Frontal cortex (tissue), 4 donors: ENCODE data around the gene EXOC4. TPM values are rescaled to one million over a fixed set of nuclear protein-coding genes. Genes with fewer than 3 reads are reported as not detected.
"Not testable (repeated sequence)": the region's sequence is repeated elsewhere in the genome, so short reads cannot be mapped to it uniquely, and the experiment has no call there.

Experiments
- DNase-seq, 2 donors: peaks; one replicate each; pipeline ENCODE4 v3.0.0; 2012; ENCODE audit warnings: low spot score in 2 of 2
- FAIRE-seq: peaks from 2 replicates; lab custom pipeline; 2012; peaks lifted over from hg19 to GRCh38; lab: Jason Lieb, UNC
- total RNA-seq: library from RNA; depleted of rRNA; stranded (reverse); fragments of >200 nt; gene quantifications from one replicate; pipeline ENCODE4 v1.2.3, GENCODE V29; 2014
- donor health status: control.
- donor health status: control.
- donor health status: control.

Gene EXOC4
- total RNA-seq, 1 donor from 2014 or later = 286 TPM

DNA sequence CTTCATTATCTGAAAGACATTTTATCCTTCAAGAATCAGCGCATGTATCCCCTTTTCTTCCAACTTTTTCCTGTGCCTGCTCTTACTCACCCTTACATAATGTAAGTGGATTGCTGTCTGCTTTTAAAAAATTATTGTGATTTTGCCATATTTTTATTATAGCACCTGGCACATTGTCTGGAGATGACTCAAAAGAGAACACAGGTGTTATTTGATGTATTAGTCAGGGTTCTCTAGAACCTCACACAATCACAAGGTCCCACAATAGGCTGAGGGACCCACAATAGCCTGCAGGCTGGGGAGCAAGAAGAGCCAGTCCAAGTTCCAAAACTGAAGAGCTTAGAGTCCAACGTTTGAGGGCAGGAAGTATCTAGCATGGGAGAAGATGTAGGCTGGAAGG is 390.0 kb downstream of the EXOC4 start:
- no peak for FAIRE-seq
- no peak for DNase-seq

DNA sequence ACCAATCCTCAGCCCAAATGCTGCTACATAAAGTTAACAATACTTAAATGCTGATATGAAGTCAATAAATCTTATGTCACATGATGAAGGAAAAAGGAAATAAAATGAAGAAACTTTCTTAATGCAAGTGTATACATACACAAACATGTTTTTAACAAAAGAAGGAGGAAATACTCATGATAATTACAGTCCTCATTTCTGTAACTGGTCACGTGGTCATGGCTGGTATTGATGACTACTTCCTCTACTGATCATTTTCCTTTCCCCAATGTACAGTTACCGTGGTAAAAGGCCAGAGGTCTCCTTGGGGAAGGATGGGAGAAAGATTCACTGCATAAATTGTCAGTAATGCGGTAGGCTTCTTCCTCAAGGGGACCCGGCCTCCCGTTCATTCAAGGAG is 390.8 kb downstream of the EXOC4 start:
- not testable (repeated sequence) for FAIRE-seq, DNase-seq

DNA sequence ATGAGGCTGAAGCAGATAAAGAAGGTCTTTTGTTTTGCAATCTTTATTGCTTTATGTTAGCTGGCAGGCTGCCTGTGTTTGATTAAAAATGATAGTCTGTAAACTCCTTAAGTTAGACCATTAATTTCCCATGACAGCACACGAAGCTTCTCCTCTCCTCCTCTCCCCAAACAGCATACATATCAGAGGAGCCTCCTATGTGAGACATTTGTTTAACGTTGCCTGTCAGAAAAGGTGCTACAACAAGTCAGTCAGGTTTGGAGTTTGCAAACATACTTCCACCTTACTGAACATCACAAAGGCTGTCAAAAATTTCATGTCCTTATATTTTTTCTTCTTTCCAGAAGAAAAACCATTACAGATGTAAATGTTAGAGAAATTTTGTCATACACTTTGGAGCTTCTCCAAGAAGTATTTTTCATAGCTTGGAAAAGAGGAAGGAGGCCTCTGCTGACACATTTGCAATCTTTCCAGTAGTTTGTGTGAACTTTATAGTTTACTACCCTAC is 393.1 kb downstream of the EXOC4 start:
- DNase-seq (no peak), FAIRE-seq (no peak)

DNA sequence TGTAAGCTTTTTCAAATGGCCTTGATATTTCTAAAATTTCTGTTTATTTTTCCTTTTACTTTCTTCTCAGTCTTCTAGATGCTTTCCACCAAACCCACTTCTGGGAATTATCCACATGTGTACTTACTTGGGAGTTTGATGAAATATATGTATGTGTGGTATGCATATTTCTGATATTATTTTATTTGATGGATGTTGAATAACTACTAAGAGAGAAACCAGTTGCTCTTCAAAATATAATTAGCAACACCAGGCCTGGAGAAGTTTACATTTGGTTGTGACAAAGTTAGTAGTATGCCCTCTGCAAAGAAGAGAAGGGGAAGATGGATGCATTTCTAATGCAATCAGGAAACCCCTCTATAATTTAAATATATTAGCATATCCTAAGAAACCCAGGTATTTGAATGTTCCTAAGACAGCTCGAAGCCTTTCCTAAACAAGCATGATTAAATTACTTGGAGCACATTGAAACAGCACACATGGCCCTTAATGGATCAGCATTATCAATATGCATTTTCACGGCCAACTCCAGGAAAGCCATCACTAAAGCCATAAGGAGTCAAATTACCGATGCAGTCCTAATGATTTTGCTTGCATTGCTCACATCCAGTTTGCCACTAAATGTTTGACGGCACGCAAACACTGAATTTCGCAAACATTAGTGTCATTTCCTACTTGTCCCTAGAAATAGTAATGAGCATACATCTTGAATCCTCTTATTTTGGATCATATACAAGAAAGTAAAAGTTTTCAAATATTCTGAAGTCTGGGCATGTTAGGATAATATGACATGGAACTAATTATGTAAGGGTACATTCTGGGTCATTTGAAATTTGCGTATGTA is 393.8 kb downstream of the EXOC4 start:
- no peak for FAIRE-seq
- no peak for DNase-seq

DNA sequence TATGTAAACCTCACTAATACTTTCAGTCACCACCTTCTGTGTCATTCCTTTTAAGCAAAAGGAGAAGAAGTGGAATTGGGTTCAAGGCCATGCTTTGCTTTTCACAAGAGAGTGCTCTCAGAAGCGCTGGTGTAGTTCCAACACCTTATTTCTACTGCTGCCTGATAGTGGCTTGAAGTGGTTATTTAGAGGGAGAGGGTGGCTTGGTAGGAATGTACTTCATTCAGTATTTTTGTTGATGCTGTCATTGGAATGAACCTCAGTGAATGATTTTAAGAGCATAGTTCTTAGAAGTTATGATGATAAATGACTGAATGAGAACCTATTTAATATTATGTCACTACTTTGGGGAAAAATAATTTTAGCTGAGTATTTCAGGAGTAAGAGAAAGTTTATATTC is 396.7 kb downstream of the EXOC4 start:
- no peak for FAIRE-seq

DNA sequence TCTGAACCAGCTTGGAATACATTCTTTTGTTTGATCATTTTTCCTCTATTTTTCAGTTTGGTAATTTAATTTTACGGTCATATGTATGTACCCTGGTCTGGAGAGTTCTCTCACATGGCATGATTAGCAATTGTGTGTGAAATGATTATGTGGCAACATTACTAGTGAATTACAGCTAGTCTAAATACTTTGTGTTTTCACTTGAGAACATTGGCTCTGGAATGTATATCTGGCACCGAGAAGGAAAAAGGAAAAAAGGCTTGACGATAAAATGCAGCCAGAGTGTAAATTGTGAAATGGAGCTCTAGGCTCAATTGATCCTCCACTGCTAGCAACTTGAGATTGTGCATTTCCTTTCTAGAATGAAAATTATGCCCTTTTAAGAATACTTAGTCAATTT is 397.2 kb downstream of the EXOC4 start:
- DNase-seq (no peak), FAIRE-seq (no peak)

More for the DNA sequence above, 396.7 kb downstream of the EXOC4 start:
- DNase-seq = no peak

DNA sequence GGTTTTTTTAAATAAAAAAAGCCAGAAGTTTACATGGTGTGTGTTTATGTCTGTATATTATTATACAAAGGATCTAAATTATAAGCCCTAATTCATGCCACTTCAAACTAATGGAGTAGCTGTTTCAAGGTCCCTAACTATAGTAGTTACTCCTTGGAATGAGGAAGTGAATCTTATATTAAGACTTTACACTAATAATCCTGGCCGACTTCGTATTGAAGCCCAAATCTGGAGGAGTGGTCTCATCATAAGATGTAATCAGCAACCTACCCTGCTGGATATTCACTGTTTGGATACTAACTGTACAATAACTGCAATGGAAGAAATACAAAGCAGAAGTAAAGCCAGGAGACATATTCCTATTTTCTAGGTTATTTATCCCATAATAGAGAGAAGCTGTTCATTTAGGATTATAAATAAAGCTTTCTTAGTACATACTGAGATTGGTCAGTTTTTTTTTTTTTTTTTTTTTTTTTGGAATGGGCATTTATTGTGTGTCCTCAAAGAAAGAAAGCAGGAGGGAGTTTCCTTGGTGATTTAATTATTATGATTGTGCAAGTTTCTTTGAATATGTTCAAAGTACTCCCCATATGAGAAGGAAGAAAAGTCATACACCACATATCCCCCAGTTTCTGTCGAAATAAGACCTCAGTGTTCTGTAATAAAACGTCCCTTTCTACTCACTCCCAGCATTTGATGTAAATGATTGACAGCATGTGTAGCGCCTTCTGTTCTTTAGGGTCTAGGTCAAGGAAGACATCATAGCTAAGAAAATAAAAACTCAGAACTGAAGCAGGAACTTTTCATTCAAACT is 397.8 kb downstream of the EXOC4 start:
- no peak for FAIRE-seq

DNA sequence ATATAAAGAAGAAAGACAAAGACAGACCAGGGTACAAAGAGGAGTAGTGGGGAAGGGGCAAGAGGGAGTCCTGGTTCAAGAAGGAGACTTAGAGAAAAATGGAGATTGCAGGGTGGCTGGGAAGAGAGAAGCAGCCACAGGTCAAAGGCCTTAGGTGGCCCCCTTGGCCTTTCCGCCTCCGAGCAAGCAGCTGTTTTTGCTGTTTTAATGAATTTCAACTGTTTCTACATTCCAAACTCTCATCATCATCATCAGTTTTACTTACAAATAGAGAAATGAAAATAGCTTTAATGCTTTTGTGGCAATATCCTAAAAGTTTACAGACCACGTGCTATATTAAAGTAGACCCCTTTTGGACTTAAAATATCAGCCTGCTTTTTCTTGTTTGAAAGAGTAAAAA is 399.7 kb downstream of the EXOC4 start:
- DNase-seq (no peak), FAIRE-seq (no peak)

More for the DNA sequence above, 397.8 kb downstream of the EXOC4 start:
- DNase-seq = no peak

DNA sequence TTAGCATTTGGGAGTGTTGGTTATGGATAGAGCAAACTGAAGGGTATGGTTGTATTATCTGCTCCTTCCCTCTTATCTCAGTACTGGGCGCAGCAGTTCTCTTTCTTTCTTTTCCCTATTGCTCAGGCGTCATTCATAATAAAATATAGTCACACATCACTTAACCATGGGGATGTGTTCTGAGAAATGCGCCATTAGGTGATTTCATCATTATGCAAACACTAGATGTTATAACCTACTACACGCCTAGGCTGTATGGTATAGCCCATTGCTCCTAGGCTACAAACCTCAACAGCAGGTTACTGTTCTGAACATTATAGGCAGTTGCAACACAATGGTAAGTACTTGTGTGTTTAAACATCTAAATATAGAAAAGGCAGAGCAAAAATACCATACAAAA is 401.7 kb downstream of the EXOC4 start:
- DNase-seq (no peak), FAIRE-seq (no peak)

DNA sequence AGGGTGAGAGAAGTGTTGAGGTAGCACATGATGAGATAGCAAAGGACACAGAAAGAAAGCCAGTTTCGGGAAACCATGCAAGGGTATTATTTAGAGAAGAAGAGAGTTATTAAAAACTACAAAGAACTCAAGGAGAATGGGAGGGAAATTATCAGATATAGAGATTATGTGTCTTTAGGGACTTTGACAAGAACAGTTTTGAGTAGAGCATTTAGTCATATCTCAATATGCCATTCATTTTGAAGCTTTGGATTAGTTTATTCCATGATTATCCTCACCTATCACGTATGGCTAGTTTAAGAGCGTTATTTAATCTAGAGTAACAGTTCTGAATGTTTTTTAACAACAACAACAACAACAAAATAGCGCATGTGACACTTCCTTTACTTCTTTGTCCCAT is 409.4 kb downstream of the EXOC4 start:
- FAIRE-seq (no peak), DNase-seq (no peak)

DNA sequence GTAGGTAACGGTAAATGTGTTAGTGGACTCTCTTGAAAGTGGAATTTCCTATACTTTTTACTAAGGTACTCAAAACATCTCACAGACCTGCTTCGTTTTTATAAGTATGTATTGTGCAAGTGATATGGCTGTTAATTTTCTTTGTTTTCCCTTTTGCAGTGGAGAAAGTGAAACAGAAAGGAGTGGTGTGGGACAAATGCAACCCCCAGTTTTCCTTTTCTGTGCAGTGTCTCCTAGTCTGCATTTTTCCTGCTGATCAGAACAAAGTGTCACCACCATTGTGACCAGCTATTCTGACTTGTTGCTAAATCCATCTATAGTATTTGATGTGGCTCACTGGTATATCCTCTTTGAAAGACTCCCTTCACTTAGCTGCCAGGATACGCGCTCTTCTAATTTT is 410.0 kb downstream of the EXOC4 start:
- DNase-seq (no peak), FAIRE-seq (no peak)

DNA sequence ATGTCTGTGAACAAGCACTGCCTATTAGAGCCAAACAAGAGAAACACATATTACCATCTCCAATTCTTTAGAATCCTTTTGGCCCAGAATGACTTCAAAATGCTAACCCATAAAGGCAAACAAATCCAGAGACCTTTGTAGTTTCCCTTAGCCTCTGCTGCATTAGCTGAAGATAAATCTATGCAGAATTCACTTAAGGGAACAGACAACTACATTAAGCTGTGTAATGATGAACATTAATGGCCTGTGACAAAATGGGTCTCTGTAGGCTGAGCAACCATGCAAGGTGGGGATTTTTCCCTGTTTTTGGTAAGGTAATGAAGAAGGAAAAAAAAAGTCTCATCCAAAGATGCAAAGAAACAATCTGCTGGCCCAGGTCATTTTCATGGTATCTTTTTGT is 411.6 kb downstream of the EXOC4 start:
- FAIRE-seq (no peak), DNase-seq (no peak)

DNA sequence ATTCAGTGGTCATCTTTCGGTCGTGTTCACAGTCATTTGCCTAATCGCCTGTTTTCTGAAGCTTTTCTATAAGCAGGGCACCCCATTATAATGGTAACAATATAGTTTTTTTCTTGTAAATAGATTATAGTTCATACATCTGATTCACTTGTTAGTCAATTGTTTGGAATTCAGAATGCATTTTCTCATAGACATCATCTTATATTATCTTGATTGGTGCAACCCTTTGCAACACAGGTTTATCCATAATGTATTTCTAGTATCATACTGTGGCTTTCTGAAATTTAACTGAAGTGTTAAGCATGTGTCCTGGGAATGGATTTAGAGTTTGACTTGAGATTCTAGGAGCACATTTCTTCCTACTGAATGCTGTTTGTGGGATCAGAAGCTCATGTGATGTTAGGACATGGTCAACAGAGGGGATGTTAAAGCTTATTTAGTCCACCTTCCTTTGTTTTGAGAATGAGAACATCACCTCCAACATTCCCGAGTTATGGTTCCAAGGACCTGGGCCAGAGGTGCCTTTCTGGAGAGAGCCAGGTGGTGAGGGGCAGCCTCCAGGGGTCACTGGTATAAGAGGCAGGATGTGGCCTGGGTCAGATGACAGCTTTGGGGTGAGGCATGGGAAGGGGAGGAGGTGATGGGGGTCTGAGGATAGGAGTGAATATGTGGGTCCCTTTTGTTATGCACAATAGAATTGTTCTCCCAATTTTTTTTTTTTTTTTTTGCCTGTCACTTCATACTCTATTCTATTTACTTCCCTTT is 415.6 kb downstream of the EXOC4 start:
- DNase-seq (no peak), FAIRE-seq (no peak)

DNA sequence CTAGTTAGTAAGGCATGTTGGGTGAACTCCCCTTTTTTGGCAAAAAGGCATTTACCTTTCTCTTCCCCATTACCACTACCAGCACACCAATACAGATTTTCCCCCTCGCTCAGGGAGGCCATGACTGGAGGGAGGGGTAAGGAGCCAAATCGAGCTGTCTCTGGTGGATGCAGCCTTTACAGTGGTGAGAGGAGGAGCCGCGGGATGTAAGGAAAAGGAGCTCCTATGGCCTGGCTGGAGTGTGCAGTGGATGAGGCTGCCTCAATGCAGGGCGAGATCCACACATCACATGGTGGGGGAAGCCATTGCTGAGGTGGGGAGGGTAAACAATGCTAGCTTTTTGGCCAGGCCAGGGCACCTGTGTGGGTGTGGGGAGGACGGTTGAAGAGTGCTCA is 416.2 kb downstream of the EXOC4 start:
- FAIRE-seq (no peak), DNase-seq (no peak)

DNA sequence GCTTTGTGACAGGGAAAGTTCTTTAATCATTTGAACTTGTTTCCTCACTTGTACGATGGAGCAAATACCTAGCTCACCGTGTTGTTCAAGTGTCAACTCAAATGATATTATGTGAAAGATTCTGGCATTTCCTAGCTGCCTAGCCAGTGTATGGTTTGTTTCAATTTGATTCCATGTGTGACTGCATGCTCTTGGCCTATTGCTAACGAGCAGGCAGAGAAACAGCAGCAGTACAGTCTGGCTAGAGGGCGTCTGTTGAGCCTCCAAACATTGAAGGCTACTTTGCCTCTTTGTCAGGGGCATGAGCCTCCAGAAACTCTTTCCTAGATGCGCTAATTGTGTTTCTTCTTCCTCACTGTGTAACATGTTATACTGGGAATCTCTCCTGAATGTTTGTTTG is 417.4 kb downstream of the EXOC4 start:
- FAIRE-seq = no peak
- DNase-seq = no peak

DNA sequence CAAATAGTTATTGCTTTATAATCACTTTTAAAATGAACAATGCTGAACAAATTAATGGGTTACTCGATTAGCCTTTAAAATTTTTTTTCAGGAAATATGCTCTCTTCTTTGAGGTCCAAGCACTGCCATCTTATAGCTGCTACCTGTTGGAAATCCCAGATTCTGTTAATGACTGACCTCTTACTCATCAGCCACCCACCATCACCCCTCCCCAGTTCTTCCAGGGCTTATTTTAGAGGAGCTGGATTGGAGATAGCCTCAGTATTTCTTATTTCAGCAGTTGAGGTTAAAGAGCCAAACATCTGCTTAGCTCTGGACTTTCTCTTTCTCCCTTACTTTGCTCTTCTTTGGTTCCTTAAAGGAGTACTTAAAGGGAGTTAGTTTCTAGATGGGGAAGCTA is 420.0 kb downstream of the EXOC4 start:
- no peak for FAIRE-seq

DNA sequence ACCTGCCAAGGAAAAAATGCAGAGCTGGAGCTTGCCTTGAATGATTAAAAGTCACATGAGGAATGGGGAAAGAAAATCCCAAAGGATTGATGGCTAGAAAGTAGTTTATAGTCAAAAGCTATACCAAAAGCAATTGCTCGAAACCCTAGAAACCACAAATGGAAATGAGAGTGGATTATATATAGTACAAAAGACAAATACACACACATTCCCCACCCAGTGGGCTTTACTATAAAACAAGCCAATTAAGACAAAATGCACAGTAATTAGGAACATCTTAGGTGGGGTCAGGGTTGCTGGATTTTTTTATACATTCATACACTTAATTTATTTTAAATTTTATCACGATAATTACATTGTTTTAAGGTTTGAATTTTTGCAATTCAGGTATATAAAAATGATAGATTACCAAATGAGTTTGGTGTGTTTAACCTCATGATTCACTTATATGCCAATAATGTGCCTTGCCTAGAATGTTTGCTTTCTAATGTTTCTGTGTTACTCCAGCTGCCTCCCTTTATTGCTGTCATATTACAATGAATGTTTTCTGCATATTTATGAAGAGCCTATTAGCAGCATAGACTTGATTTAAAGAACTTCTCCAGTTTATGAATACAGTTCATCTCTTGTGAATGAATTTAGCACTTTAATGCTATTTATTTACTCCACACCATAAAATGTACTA is 421.3 kb downstream of the EXOC4 start:
- DNase-seq = no peak
- no peak for FAIRE-seq

More for the DNA sequence above, 420.0 kb downstream of the EXOC4 start:
- no peak for DNase-seq

DNA sequence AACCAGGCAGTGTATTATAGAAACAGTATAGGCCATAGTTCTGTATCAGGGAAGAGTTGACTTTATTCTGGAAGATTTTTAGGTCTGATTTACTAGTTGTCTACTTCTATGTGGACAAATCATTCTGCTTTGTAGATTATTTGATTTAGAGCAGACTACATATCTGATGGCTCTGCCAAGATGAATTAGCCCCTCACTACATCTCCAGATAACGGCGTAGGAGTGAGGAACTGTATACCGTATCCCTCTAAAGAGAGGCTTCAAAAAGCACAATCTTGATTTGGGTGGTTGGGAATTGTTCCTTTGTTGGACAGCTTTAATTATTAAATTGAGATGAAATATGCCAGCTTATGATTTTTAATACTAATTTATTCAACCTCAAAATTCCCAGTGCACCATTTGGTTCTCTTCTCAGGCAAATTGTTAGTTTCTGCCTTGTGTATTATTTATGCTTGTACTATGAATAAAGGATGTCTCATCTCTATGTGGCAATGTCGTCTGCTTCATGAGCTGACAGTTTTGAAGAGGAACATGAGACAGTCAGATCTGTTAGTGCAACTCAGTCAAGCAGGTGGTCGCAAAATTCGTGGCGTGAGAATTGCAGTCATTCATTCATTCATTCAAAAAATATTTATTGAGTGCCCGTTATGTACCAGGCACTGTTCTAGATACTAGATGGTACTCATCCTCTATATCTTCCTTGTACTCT is 422.8 kb downstream of the EXOC4 start:
- DNase-seq (no peak), FAIRE-seq (no peak)

DNA sequence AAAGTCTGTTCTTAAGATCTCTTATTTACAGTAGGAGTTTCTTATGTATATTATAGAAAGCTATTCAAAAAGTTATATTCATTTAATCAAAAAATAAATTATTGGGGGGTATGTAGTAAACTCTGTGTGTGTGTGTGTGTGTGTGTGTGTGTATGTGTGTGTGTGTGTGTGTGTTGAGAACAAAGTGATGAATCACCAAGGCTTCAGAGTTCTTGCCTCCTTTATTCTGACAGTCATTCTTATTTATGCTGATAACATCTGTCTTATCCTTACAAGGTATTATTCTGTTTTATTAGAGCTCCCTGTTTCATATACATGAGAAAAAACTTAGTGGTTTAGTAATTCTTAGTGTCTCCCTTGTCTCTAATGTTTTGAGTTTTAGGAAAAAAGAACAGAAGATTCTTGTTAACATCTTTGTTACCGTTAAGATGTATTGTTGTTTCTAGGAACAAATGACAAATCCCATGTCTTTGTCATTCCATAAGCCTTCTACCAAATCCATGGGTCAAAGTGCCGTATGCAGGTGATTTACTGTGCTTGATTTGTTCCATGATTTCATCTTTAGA is 424.0 kb downstream of the EXOC4 start:
- FAIRE-seq = no peak
- DNase-seq = no peak
